ES-I3 (cell line): Measurements from ENCODE around the gene ZSWIM7.
A peak's percentile ranks its signal among the peaks of the same experiment; 100 is the strongest.

Experiments used
- H3K36me3 ChIP-seq: 2 replicates; pipeline ENCODE4 v1.6.1; 2013; ENCODE audit warnings: mild to moderate bottlenecking, low read length, control low read depth, moderate library complexity; ENCODE audit not compliant: insufficient read depth
- H3K4me1 ChIP-seq: 2 replicates; pipeline ENCODE4 v1.6.1; 2013; ENCODE audit warnings: mild to moderate bottlenecking, control low read depth, low read length; ENCODE audit not compliant: insufficient read depth
- H3K9ac ChIP-seq: 2 replicates; pipeline ENCODE4 v1.6.1; 2013; ENCODE audit warnings: low read depth, mild to moderate bottlenecking, low read length, moderate library complexity
- H3K9me3 ChIP-seq: 2 replicates; pipeline ENCODE4 v1.6.1; 2013; ENCODE audit warnings: mild to moderate bottlenecking, low read length, moderate library complexity; ENCODE audit not compliant: control insufficient read depth, insufficient read depth

The ZSWIM7 gene

DNA sequence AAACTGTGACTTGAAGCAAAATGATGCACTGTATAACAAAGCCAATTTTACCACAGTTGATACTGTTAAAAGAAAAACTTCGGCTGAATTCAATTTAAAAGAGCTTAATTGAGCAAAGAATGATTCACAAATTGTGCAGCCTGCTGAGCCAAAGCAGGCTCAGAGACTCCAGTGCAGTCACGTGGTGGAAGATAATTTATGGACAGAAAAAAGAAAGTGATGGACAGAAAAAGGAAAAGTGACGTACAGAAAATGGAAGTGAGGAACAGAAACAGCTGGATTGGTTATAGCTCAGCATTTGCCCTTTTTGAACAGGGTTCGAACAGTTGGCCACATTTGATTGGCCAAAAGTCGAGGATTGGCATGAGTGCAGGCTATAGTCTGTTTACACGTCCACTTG, 25.7 kb downstream of the ZSWIM7 start:
- Histone ChIP-seq H3K9ac (no peak overlapping the region), H3K36me3 (peaks cover 21% of the 10 kb centered on the region), H3K4me1 (peaks cover 22% of the 10 kb centered on the region), H3K9me3 (no peaks in the 10 kb centered on the region)

DNA sequence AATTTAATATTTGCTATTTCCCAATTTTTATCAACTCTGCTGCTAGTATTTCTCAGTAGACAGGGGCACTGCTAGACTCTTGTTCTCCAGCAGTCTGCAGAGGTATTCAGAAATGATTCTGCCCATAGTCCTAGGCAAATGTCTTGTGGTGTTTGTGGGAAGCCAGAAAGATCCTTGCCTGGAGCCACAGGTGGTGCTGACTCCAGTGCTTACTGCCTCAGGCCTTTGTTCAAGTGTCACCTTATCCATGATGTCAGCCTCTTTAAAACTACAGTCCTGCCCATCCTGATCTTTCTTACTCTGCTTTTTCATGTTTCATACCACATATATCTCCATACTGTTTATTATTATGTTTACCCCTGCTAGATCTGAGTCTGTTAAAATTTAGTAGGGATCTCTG, 26.5 kb downstream of the ZSWIM7 start:
- H3K36me3 ChIP-seq, result peaks cover 21% of the 10 kb centered on the region
- H3K4me1 ChIP-seq, result peaks cover 25% of the 10 kb centered on the region
- no peaks in the 10 kb centered on the region for H3K9me3 ChIP-seq
- no peak overlapping the region for H3K9ac ChIP-seq

DNA sequence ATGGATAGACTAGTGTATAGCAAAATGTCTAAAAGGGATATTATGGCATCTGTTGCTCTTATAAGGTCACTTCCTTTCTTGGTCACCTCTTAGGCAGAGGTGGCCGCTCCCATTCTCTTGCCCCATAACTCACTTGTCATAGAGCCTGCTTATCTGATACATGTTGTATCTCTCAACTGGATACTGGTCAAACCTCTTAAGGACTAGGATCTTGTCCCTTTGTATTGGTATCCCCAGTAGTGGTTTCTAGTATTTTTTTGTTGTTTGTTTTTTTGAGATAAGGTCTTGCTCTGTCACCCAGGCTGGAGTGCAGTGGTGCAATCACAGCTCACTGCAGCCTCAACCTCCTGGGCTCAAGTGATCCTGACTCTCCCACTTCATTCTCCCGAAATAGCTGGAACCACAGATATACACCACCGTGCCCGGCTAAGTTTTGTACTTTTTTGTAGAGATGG, 27.0 kb downstream of the ZSWIM7 start:
- Histone ChIP-seq H3K4me1 (peaks cover 30% of the 10 kb centered on the region), H3K9me3 (no peaks in the 10 kb centered on the region), H3K9ac (no peak overlapping the region), H3K36me3 (peaks cover 21% of the 10 kb centered on the region)

DNA sequence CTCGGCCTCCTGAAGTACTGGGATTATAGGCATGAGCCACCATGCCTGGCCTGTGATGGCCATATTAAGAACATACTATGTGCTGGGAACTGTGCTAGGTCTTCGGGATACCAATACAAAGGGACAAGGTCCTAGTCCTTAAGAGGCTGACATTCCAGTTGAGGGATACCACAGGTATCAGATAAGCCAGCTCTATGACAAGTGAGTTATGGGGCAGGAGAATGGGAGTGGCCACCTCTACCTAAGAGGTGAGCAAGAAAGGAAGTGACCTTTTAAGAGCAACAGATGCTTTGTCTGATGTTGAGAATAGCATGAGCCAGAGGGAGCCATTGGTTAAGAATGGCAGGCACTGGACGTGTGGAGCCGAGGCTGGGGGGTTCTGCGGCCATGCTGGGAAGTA, 27.6 kb downstream of the ZSWIM7 start:
- no peaks in the 10 kb centered on the region for H3K9me3 ChIP-seq
- H3K4me1 ChIP-seq, result peaks cover 33% of the 10 kb centered on the region
- H3K36me3 ChIP-seq, result peaks cover 18% of the 10 kb centered on the region
- no peak overlapping the region for H3K9ac ChIP-seq

DNA sequence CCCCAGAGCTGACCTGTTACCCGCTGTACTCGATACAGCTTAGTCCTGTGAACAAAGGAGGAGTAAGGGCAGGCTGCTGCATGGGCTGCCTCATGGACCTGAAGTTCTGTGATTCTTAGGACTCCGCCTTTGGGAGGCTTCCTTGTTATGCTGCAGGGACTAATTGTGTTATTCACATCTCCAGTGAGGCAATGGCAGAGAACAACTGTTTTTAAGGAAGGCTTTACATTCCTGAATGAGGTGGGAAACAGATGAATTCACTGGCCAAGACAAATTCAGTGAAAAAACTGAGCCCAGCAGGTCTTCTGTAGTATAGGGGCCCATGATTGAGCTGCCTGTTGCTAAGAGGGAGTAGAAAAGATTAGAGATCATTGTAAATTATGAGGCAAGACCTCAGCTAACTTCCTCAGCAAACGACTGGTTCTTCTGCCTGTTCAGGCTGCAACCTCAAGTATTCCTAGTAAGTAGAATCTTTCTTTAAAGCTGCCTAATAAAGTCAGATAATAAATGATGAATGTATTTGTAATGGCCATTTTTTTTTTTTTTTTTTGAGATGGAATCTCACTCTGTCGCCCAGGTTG, 28.3 kb downstream of the ZSWIM7 start:
- H3K36me3 ChIP-seq, result peaks cover 12% of the 10 kb centered on the region
- H3K9me3 ChIP-seq, result no peaks in the 10 kb centered on the region
- H3K9ac ChIP-seq, result no peak overlapping the region
- peaks cover 33% of the 10 kb centered on the region for H3K4me1 ChIP-seq

DNA sequence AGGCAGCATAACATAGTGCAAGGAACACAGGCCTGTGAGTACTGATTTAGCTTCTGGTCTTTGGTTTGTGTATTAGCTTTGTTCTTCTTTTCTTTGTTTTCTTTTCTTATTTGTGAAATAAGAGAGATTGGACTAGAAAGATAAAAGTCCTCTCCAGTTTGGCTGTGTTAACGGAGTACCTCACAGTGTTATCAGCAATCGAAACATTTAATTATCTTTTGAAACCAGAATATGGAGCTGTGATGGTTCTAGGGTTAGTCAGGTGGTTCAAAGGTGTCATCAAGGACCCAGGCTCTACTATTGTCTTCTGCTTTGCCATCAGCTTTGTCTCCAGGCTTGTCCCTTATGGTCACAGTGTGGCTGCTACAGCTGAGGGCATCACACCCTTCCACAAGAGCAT, 29.0 kb downstream of the ZSWIM7 start:
- peaks cover 39% of the 10 kb centered on the region for H3K4me1 ChIP-seq

DNA sequence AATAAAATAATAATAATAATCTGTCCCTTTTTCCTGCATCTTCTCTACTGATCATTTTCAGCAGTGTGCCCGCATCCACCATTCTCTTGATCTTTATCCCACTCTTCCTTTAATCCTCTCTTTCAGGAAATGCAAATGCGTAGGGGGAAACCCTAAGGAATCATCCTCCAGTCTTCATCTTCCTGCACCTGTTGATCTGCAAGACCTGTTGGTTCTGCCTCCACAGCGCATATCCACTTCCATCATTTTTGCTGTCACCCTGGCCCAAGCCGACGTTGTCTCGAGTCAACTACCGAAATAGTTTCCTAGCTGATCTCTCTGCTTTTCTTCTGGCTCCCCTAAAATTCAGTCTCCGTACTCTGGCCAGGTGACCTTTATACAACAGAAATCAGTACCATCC, 30.0 kb downstream of the ZSWIM7 start:
- no peak overlapping the region for H3K9ac ChIP-seq
- peaks cover under 1% of the 10 kb centered on the region; the same call in 1 of the 2 replicates for H3K36me3 ChIP-seq
- H3K4me1 ChIP-seq, result peaks cover 46% of the 10 kb centered on the region
- H3K9me3 ChIP-seq, result no peaks in the 10 kb centered on the region

More for the DNA sequence above, 29.0 kb downstream of the ZSWIM7 start:
- peaks cover 10% of the 10 kb centered on the region for H3K36me3 ChIP-seq
- no peaks in the 10 kb centered on the region for H3K9me3 ChIP-seq
- no peak overlapping the region for H3K9ac ChIP-seq

DNA sequence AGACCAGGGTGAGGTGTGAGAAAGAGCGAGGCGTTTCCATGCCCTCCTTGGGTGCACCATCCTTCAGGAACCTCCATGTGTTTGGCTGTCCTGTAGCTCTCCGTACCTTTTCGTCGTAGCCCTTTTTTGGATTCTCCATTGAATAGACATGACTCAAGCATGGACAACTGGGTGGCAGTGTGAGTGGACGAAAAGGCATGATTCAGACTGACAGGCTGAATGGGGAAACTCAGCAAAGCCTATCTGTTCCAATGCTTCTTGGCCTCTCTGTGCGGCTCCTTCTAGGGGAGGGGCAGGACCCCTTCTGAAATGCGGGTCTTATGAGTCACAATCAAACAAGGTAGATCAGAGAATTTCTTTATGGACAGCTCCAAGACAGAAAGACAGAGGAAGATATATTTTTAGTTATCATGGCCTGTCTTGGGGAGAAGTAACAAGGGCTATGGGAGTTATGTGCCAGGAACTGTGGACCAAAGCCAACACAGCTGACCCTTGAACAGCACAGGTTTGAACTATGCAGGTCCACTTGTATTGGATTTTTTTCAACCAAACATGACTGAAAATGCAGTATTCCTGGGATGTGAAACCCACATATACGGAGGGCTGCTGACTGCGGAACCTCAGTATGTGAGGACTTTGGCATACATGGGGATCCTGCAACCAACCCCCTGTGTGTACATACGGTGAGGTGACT, 31.7 kb downstream of the ZSWIM7 start:
- peaks cover 46% of the 10 kb centered on the region for H3K4me1 ChIP-seq
- H3K9me3 ChIP-seq, result no peaks in the 10 kb centered on the region
- H3K36me3 ChIP-seq, result no peaks in the 10 kb centered on the region; the same call in 1 of the 2 replicates
- H3K9ac ChIP-seq, result no peak overlapping the region

DNA sequence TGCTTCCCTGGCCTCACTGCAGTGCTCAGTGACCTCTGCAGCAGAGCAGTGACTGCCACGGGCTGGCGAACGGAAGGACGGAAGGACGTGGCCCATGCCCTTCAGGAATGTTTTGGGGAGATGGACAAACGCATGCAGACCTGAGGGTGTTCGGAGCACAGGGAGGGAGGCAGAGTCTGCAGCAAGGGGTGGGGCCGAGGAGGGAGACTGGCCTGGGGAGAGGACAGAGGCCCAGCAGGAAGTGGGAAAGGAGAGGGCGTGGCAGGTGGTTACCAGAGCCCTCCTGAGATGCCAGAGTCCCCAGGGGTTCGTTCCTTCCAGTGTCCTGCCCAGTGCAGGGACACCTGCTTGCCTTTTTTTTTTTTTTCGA, 32.6 kb downstream of the ZSWIM7 start:
- peaks cover 42% of the 10 kb centered on the region for H3K4me1 ChIP-seq
- H3K9me3 ChIP-seq, result no peaks in the 10 kb centered on the region
- H3K36me3 ChIP-seq, result no peaks in the 10 kb centered on the region; the same call in 1 of the 2 replicates
- H3K9ac ChIP-seq, result peak overlapping the region; percentile 45

DNA sequence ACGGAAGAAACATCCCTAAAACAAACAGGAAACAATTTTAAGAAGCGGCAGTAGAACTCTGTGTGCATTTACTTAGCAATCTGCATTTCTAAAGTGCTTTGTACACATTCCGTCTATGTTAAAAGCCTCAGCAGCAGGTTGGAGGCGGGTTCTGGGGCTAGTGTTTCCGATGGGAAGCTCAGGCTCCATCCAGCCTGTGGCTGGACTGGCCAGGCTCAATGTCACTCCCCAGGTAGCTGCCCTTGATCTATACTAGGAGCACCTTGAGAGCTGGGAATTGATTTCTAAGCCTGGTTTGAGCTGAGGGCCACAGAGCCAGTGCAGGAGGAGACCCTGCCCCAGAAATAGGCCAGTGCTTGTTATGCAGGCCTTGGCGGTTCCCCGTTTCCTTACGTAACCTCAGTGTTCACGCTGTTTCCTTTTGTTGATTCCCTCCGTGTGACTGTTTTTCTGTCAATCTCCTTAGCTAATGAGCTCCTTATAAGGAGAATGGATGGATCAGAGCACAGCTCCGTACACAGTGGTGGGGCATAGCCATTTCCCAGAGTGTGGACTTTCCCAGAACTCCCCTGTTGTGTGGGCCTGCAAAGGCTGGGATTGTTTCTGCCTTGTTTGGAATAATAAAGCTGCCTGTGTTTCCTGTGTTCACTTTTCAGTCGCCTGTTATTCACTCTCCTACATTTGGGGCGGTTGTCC, 33.2 kb downstream of the ZSWIM7 start:
- no peaks in the 10 kb centered on the region for H3K9me3 ChIP-seq
- peaks cover 36% of the 10 kb centered on the region for H3K4me1 ChIP-seq
- H3K36me3 ChIP-seq, result no peaks in the 10 kb centered on the region; the same call in 1 of the 2 replicates
- peak overlapping the region; percentile 45 for H3K9ac ChIP-seq

DNA sequence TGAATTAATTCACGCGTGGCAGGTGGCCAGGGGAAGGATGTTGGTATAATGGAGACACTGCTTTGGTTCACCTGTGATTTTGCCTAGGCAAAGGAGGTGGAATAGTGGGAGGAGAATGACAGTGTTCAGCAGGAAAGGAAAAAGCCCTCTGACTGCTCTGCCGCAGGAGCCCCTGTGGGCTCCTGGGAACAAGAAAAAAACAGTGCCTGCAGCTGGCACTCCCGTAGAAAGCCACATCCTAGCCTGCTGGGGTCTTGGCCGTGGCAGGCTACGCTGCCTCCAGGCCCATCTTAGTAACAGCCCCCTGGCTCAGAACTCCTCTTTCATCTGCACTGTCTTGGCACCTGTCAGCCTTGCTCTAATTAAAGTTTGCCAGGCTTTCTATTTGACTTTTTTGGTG, 34.0 kb downstream of the ZSWIM7 start:
- Histone ChIP-seq H3K9ac (no peak overlapping the region; the same call in 1 of the 2 replicates), H3K4me1 (peaks cover 28% of the 10 kb centered on the region), H3K36me3 (no peaks in the 10 kb centered on the region; the same call in 1 of the 2 replicates), H3K9me3 (no peaks in the 10 kb centered on the region)

DNA sequence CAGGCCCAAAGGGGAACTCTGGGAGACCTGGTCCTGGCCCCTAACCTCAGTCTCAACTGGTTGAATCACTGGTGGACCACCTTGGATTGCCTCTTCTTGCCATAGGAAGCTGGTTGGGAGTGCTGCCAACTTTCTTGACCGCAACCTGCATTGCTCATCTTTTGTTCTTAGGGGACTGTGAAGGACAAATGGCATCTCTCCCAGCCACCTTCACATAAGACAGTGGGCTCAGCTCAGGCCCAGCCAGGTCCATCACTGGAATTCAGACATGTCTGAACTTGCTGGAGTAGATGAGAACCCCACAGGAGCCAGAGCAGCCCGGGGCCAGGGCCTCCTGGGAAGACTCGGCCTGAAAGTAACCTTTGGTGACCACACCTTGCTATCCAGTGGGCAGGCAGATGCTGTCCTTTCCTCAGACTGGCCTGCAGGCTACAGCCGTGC, 35.8 kb downstream of the ZSWIM7 start:
- Histone ChIP-seq H3K4me1 (peaks cover 28% of the 10 kb centered on the region), H3K9ac (no peak overlapping the region), H3K9me3 (no peaks in the 10 kb centered on the region), H3K36me3 (no peaks in the 10 kb centered on the region)

DNA sequence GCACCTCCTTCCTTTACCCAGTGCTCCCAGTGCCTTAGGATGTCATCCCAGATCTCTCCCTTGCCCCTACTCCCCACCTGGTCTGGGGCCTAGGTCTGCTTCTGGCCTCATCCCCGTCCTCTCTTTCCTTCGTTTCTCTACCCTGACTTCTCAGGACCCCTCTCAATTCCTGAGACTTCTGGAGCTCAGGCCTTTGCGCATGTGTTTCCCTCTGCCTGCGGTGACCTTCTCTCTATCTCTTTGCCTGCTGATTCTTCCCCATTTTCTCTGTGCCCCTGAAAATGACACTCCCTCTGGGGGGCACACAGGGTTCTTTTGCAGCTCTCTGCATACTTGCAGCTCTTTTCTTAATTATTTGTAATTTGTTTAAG, 41.0 kb downstream of the ZSWIM7 start:
- H3K4me1 ChIP-seq, result peaks cover 13% of the 10 kb centered on the region

DNA sequence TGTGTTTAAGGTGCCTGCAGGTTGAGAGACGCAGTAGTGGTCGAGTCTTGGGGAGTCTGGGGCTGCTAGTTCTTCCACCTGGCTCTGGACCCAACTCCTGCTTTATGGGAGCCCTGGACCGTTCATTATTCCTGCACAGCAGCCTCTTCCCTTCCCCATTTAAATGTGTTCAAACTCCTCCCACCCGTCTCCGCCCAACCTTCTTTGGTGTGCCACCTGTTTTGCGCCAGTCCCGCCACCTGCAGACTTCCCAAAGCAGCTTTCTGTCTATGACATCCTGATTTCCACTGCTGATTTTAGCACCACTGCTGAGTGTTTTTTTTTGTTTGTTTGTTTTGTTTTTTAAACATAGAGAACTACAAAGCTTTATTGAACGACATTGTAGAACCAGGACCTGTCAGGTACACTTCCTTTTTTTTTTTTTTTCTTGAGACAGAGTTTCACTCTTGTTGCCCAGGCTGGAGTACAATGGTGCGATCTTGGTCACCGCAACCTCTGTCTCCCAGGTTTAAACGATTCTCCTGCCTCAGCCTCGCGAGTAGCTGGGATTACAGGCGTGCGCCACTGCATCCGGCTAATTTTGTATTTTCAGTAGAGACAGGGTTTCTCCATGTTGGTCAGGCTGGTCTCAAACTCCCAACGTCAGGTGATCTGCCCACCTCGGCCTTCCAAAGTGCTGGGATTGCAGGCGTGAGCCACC, 41.7 kb downstream of the ZSWIM7 start:
- Histone ChIP-seq H3K9ac (no peak overlapping the region), H3K4me1 (peaks cover 13% of the 10 kb centered on the region), H3K36me3 (no peaks in the 10 kb centered on the region), H3K9me3 (no peaks in the 10 kb centered on the region)

More for the DNA sequence above, 41.0 kb downstream of the ZSWIM7 start:
- H3K36me3 ChIP-seq, result no peaks in the 10 kb centered on the region
- H3K9ac ChIP-seq, result no peak overlapping the region
- H3K9me3 ChIP-seq, result no peaks in the 10 kb centered on the region
